ENCODE measurements around the gene SHMT1. TPM values are rescaled to one million over a fixed set of nuclear protein-coding genes. Genes with fewer than 3 reads are reported as not detected.
"Not testable (repeated sequence)": the region's sequence is repeated elsewhere in the genome, so short reads cannot be mapped to it uniquely, and the experiment has no call there.

Gene SHMT1
- polyA plus RNA-seq, 2 of the 4 experiments (the other 2 are of a cell fraction) = 43.2 to 62.1 TPM

DNA sequence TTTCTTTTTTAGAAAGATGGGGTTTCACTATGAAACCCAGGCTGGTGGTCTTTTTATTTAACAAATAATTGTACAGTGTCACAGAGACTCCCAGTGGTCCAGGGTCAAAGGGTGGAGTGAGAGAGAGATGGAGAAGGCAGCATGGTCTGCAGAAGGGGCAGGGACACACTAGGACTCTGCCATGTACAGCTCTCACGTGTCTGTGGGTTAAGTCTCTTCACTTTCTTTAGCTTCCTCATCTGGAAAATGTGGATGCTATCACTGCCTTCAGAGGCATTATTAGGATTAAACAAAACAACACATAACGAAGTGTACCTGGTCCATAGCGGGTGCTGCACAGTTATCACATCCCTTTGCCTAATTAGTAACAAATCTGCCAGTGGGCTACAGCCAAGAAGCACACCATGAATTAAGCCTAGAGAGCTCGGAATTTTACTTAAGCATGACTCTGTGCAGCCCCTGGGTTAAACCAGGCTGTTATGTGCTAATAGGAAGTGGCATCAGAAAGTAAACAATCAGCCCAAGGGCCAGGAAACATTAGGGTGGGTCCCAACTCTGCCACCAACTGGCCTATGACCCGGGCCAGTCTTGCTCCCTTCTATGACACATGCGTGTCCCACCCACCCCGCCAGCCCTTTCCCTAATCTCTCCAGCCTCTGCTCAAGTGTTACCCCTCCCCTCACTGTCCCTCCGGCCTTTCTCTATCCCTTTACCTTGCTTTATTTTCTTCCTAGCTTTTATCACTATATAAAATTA lies 62.4 kb downstream of the SHMT1 start:
- Histone ChIP-seq H3K9me3 (no peaks in the 10 kb centered on the region), H3K27ac (no peak overlapping the region), H3K4me3 (no peak overlapping the region), H3K4me2 (no peak overlapping the region), H3K4me1 (no peaks in the 10 kb centered on the region)
- WGBS (ENCODE audit: missing lambda C conversion rate) = 84% methylated on average over 8 of the region's 8 CpGs
- no peak for TF ChIP-seq SREBF2 (IDR thresholded peaks at IDR 0.05)
- TF ChIP-seq ZC3H11A (IDR thresholded peaks at IDR 0.05) = no peak
- TF ChIP-seq NR3C1 (IDR thresholded peaks at IDR 0.05) = no peak
- TF ChIP-seq ESRRA (IDR thresholded peaks at IDR 0.05; ENCODE audit: borderline replicate concordance, low read length) = no peak
- no peak for TF ChIP-seq SMC3 (IDR thresholded peaks at IDR 0.05)
- no peak for TF ChIP-seq CHD4 (IDR thresholded peaks at IDR 0.05; ENCODE audit: borderline replicate concordance)
- no peak for TF ChIP-seq HOXA7 (CRISPR knock-in tag; IDR thresholded peaks at IDR 0.05)
- TF ChIP-seq, protein P1, sequence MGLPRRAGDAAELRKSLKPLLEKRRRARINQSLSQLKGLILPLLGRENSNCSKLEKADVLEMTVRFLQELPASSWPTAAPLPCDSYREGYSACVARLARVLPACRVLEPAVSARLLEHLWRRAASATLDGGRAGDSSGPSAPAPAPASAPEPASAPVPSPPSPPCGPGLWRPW (IDR thresholded peaks at IDR 0.05) = no peak
- TF ChIP-seq PHF8 (IDR thresholded peaks at IDR 0.05; ENCODE audit: borderline replicate concordance, low read depth) = no peak
- no peak for TF ChIP-seq ZFP36 (IDR thresholded peaks at IDR 0.05; ENCODE audit: borderline replicate concordance, partially characterized antibody)
- TF ChIP-seq BHLHE40 (IDR thresholded peaks at IDR 0.05; ENCODE audit: low read depth, low read length) = no peak
- TF ChIP-seq FOXS1 (CRISPR knock-in tag; IDR thresholded peaks at IDR 0.05) = no peak
- TF ChIP-seq TP53 (CRISPR knock-in tag; IDR thresholded peaks at IDR 0.05) = no peak
- no peak for TF ChIP-seq HOXB13 (CRISPR knock-in tag; IDR thresholded peaks at IDR 0.05; ENCODE audit: low read depth)
- no peak for TF ChIP-seq EHF (CRISPR knock-in tag; IDR thresholded peaks at IDR 0.05)
- no peak for TF ChIP-seq POLR2A (IDR thresholded peaks at IDR 0.05; ENCODE audit: low read length)
- no peak for TF ChIP-seq GATA3 (IDR thresholded peaks at IDR 0.05; ENCODE audit: borderline replicate concordance)
- no peak for TF ChIP-seq NFE2L2 (conservative IDR thresholded peaks at IDR 0.05; ENCODE audit: low read length)
- no peak for TF ChIP-seq RARB (CRISPR knock-in tag; IDR thresholded peaks at IDR 0.05)
- TF ChIP-seq MAX (IDR thresholded peaks at IDR 0.05) = no peak
- DNase-seq (ENCODE audit: low read depth in 1 of 2, low spot score in 1 of 2) (no peak), FAIRE-seq (no peak), ATAC-seq (no peak; a peak in 1 of 6 replicates)
- CTCF ChIA-PET = interaction anchor here (0.8 to 1.9 kb wide), 5 partner anchors 12 to 270 kb away, joined by 3 to 8 read pairs (median 4); no protein-coding TSS in a partner anchor
- POLR2A ChIA-PET = interaction anchor here (1.0 kb wide), 1 partner anchor 14 kb away, joined by 3 read pairs; the partner anchor contains the start of genes SMCR8 and TOP3A

- H3K9me3 ChIP-seq; H3K27ac ChIP-seq; CTCF ChIA-PET; DNase-seq (ENCODE audit: low read depth in 1 of 2, low spot score in 1 of 2); H3K4me3 ChIP-seq; FAIRE-seq; H3K4me2 ChIP-seq; H3K4me1 ChIP-seq; POLR2A ChIA-PET; ATAC-seq: not testable (repeated sequence)
- WGBS (ENCODE audit: missing lambda C conversion rate) = no CpG with 5 or more reads among the region's 30 CpGs
Observed at GRCh38 chr17:18298061-18298460, 65.3 kb downstream of the SHMT1 start.

GRCh38 chr17:18291718-18292540 lies 71.4 kb downstream of the SHMT1 start:
- FAIRE-seq = no peak
- ATAC-seq = no peak
- Histone ChIP-seq H3K4me1 (no peaks in the 10 kb centered on the region), H3K4me3 (no peak overlapping the region), H3K9me3 (no peaks in the 10 kb centered on the region), H3K27ac (no peak overlapping the region), H3K4me2 (no peak overlapping the region)
- POLR2A ChIA-PET = no interaction called here
- DNase-seq (ENCODE audit: low read depth in 1 of 2, low spot score in 1 of 2) = no peak
- CTCF ChIA-PET = interaction anchor here (1.0 kb wide), 1 partner anchor 10 kb away, joined by 5 read pairs; no protein-coding TSS in a partner anchor
- TF ChIP-seq MAZ (IDR thresholded peaks at IDR 0.05; ENCODE audit: borderline replicate concordance, low read depth, low read length) = no peak
- no peak for TF ChIP-seq HOXB13 (CRISPR knock-in tag; IDR thresholded peaks at IDR 0.05; ENCODE audit: low read depth)
- TF ChIP-seq NPAS2 (CRISPR knock-in tag; IDR thresholded peaks at IDR 0.05; ENCODE audit: borderline replicate concordance) = no peak
- no peak for TF ChIP-seq KDM5A (IDR thresholded peaks at IDR 0.05)
- no peak for TF ChIP-seq ZNF302 (CRISPR knock-in tag; IDR thresholded peaks at IDR 0.05)
- no peak for TF ChIP-seq HEYL (CRISPR knock-in tag; IDR thresholded peaks at IDR 0.05)
- TF ChIP-seq RAD21 (conservative IDR thresholded peaks at IDR 0.05 in 1 of 2, IDR thresholded peaks at IDR 0.05 in 1 of 2) = no peak
- TF ChIP-seq CBX2 (IDR thresholded peaks at IDR 0.05; ENCODE audit: borderline replicate concordance, low read depth) = no peak
- TF ChIP-seq FOXS1 (CRISPR knock-in tag; IDR thresholded peaks at IDR 0.05) = no peak
- TF ChIP-seq CHD2 (IDR thresholded peaks at IDR 0.05; ENCODE audit: low read length, partially characterized antibody) = no peak
- TF ChIP-seq CEBPB (IDR thresholded peaks at IDR 0.05) = no peak
- TF ChIP-seq EHF (CRISPR knock-in tag; IDR thresholded peaks at IDR 0.05) = no peak
- no peak for TF ChIP-seq BHLHE40 (IDR thresholded peaks at IDR 0.05; ENCODE audit: low read depth, low read length)
- TF ChIP-seq RNF2 (IDR thresholded peaks at IDR 0.05; ENCODE audit: borderline replicate concordance, low read depth) = no peak
- no peak for TF ChIP-seq KDM1A (IDR thresholded peaks at IDR 0.05; ENCODE audit: low read depth)
- TF ChIP-seq JUN (IDR thresholded peaks at IDR 0.05) = no peak
- no peak for TF ChIP-seq MAX (IDR thresholded peaks at IDR 0.05)
- no peak for TF ChIP-seq ATOH8 (CRISPR knock-in tag; IDR thresholded peaks at IDR 0.05; ENCODE audit: low read depth)
- 91% methylated on average over 15 of the region's 15 CpGs for WGBS (ENCODE audit: missing lambda C conversion rate)
